C1 segment of cervical spinal cord (tissue), 14 donors: ENCODE results near the gene PRR19.
A peak's percentile ranks its signal among the peaks of the same experiment; 100 is the strongest.
"Not testable (repeated sequence)": the region's sequence is repeated elsewhere in the genome, so short reads cannot be mapped to it uniquely, and the experiment has no call there.

ENCODE experiments used
- DNase-seq, 14 donors: peaks; one replicate each; lab custom pipeline; 2025; lab: John Stamatoyannopoulos, UW

Gene PRR19, protein sequence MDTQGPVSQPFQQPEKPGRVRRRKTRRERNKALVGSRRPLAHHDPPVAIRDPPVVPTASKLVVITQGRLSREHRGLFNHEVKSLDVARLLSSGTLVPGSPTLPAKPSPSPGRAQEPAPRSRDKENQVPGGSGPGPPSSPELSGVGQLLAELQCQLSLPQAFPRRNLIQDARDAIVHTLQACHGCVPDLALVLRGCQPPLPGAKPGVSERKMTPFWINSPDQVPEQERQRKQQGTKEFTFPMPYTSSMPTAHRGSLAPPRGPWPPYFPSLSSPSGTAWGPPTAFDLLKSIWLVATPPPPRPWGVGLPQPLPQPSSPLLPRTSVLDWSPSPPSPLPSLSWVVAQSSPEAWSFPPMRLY

DNA sequence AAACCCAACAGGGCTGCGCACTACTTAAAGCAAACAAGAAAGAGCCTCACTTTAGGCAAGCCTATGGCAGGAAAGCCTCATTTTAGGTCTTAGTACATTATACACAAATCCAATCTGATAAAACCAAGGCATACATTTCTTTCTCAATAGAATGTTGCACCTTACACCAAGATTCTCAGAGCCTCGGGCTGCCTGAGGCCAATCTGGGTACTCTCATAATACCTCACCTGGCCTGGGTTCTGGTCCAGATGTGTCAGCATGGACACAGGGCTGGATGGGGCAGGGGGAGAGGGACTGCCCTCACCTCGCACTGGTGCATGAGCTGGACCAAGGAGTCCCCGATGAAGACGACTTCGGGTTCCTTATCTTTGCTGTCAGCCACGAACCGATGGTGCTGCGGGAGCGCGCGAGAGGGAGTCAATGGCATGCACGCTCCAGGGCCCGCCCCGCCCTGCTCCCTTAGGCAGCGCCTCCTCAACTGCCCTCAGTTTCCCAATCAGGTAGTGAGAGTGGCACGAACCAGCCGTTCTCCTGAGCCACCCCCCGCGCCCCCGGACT lies at the start of gene PRR19:
PRR19 (plus strand) TSS at position 487 of the 558 bp plus-strand sequence. CDS start 7,453 bp downstream, outside the sequence.
- peak in 2 of 14 donors; percentile 45 to 66 for DNase-seq

DNA sequence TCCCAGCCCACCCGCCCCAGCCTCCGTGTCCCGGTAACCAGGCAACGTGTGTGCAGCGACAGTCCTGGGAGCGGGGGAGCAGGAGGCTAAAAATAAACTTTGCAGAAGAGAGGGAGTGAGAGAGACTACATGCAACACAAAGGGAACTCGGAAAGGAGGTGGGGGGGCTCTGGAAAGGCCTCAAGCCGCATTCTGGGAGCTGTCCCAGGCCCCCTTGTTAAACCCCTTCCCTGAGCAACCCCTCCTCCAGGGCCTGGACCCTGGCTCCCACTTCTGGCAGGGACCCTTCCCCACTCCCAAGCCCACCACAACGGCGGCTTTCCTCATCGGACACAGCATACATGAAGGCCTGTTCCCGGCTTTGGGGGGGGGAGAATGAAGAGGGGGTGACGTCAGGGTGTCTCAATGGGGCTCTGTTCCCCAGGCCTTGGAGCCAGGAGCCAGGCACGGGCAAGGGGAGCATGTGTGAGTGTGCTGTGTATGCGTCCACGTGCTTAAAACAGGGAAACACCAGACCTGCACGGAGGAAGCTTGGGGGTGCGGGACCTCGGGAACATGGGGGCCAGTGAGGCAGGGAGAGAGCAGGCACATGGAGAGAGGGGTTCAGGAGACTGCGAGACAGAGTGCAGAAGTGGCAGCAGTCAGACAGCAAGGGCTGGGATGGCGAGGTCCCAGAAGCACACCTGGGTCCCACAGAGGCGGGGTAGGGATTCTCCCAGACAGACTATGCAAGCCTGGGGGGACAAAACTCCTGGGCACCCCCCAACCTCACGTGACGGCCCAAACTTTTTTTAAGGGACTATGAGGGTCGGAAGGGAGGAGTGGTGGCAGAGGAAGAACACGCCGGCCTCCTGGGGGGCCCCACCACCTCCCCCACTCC lies 49.3 kb upstream of the PRR19 start:
- peak in 12 of 14 donors; percentile 71 to 91 (median 82) for DNase-seq

DNA sequence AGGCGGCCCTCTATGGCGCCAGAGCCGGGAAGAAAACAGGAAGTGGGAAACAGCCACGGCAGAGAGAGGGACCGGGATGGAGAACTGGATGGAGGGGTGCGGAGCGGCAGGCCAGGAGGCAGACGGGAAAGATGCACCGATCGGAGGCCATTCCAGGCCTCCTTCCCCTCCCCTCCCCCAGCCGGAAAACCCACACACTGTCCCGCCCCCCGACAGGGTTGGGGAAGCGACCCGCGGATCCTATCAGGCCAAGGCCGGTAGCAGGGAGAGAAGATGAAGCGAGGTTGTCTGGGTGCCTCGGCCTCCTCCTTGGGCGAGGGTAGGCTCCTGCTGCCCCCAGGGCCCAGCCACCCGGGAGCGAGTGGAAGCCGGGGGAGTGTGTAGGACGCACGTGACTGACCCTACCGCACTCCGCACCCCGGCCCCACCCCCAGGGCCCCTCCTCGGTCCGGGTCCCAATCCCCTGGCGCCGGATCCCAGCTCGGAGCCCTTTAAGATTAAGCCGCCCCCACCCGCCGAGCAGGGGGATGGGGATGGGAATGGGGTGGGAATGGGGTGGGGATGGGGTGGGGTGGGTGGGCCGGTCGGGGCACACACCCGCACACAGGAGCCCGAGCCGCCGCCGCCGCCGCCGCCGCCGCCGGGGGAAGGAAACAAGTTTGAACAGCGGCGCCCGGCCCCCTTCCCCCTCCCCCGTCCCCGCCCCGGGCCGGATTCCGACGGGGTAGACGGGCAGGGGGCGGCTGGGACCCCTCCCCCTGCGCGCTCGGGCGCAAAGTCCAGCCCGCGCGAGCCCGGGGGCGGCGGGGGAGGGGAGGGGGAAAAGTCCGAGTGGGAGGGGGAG lies 48.5 kb upstream of the PRR19 start:
- peak in 11 of 14 donors; percentile 42 to 81 (median 59) for DNase-seq

DNA sequence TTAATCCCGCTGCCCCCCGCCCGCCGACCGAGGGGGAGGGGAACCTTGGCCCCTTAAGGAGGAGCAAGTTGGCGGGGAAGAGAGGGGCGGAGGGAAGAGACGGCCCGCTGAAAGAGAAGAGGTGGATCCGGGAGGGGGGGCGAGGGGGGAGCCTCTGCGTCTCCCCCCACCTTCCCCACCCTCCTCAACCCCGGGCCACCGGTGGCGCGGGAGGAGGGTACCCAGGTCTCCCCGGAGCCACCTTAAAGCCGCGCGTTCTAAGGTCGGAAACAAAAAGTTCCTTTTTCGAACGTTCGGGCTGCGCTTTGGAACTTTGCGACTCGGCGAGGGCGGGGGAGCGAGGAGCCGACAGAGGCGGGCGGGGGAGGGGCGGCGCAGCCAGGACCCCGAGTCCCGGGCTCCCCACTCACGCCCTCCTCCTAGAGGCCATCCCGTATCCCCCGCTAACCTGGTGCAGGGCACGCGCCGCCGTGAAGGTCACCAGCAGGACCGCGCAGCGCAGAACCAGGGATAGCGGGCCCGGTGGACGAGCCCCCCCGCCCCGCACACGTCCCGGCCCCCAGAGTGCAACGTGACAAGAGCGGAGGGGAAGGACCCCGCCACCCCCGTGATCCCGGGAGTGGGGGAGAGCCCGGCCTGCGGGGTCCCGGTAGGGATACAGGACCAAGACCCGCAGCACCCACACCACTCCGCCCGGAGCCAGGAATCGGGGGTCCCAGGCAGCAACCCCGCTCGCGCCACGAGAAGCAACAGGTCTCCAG lies 47.7 kb upstream of the PRR19 start:
- peak in 12 of 14 donors; percentile 69 to 93 (median 79) for DNase-seq

DNA sequence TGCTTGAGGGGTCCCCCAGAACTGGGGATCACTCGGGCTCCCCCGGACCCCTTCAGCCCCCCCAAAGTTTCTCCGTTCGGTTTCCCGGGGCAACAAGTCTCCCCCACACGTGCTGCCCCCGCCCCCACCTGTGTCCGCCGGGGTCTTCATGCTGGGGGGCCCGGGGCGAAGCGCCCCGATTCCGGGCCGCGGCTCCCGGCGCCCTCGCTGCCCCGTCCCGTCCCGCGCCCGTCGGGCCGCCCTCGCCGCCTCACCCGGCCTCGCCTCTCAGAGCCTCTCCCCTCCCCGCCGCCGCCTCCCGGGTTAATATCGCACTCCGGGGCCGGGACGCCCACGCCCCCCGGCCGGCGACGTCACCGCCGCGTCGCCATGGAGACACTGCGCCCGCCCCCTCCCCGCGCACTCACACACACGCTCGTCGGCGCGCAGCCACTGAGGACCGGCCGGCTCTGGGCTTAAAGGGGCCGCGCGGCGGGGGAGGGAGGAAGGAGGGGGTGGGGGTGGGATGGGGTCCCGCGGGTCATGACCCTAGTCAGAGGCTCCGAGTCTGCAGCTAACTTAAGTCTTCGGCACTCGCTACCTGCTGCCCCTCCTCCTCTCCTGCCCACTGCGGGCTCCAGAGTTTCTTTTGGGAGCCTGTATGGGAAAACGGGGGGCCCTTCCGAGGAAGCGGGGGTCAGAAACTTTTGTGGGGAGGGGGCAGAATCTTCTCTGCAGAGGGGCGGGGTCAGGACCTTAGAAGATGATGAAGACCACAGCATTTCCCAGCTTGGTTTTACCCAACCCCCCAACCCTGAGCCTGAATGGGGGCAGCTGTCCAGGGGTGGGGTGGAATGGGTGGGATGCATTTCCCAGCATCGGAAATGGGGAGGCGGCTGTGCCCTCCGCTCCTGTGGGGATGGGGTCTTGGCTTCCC lies 46.8 kb upstream of the PRR19 start, which contains the start of gene ERF:
ERF (minus strand) TSS at position 279 of the 916 bp plus-strand sequence; CDS start at position 150, 129 bp downstream.
- DNase-seq = peak; percentile 59 to 95 (median 87)

DNA sequence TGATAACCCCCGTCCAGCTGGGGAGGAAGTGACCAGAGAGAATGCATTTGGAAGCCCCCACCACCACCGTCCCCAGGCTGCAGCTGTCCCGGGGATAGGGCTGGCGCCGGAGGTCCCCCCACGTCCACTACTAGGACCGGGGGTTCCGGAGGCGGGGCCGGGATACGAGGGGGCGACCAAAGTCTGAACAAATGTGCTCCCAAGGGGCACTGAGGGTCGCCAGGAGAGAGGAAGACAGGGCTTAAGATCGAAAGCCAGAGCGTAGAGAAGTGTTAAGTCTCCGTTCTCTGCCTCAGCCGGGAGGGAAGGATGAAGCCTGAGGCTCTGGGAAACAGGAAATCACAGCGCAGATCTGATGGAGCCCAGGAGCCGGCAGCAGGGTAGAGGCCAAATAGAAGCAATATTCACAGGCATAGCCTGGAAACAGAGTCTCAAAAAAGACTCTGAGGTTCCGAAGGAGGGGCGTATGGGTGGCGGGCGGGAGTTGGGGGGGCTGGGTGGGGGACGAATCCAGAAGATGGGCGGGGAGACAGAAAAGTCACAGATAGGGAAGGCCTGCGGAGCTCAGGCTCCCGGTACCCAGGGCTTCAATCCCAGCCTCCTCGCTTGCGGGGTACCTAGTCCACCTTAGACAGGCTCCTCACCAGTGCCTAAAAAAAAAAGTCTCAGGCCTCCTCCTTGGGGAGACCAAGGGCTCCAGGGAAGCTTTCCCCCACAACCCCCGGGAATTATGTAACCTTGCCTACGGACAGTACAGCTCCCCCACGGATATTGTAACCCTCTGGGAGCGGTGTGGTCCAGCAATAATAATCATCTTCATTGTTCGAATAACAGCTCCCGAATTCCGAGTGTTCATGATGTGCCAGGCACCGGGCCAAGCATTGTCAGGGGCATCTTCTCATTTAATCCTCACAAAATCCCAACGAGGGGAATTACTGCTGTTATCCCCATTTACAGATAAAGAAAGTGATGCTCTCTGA lies 45.9 kb upstream of the PRR19 start:
- peak in 8 of 14 donors; percentile 12 to 72 (median 64) for DNase-seq

DNA sequence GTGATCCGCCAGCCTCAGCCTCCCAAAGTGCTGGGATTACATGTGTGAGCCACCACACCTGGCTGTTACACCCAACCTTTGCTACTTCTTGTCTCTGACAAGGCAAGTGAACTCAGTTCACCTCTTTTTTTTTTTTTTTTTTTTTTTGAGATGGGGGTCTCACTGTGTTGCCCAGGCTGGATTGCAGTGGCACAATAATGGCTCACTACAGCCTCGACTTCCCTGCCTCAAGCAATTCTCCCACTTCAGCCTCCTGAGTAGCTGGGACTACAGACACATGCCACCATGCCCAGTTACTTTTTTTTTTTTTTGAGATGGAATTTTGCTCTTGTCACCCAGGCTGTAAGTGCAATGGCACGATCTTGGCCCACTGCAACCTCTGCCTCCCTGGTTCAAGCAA lies 44.1 kb upstream of the PRR19 start:
- not testable (repeated sequence) for DNase-seq

DNA sequence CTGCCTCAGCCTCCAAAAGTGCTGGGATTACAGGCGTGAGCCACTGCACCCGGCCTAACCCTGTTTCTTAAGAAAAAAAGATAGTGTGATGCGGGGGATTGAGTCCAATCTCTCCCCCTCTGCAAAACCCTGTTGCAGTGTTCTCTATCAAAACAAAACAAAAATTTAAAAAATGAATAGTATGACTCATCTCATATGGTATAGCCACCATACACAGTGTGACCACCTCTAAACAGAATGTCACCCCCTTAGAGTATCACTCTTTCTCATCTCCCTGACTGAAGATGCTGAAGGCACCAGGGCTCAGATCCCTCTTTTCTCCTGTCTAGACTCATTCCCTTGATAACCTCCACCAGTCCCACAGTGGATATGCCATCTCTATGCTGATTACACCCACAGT lies 40.2 kb upstream of the PRR19 start:
- no peak for DNase-seq

DNA sequence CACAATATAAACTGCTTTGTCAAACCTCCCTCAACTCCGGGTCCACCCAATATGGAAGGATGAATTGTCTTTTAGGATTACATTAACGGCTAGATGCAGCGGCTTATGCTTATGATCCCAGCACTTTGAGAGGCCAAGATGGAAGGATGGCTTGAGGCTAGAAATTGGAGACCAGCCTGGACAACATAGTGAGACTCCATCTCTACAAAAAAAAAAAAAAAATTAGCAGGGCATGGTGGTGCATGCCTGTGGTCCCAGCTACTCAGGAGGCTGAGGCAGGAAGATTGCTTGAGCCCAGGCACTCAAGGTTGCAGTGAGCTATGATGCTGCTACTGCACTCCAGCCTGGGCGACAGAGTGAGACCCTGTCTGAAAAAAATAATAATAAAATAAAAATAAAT lies 35.8 kb upstream of the PRR19 start:
- DNase-seq = not testable (repeated sequence)

DNA sequence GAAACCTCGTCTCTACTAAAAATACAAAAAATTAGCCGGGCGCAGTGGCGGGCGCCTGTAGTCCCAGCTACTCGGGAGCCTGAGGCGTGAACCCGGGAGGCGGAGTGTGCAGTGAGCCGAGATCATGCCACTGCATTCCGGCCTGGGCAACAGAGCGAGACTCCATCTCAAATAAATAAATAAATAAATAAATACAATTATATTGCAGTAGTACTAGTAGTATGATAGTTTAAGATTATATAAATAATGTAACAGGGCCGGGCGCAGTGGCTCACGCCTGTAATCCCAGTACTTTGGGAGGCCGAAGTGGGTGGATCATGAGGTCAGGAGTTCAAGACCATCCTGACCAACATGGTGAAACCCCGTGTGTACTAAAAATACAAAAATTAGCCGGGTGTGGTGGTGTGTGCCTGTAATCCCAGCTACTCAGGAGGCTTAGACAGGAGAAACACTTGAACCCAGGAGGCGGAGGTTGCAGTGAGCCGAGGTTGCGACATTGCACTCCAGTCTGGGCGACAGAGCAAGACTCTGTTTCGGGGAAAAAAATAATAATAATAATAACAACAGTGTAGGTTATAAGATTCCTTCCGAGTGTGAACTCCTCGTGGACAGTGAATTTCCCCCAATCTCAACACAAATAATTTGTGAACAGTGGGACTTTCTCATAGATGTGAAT lies 34.9 kb upstream of the PRR19 start:
- not testable (repeated sequence) for DNase-seq

DNA sequence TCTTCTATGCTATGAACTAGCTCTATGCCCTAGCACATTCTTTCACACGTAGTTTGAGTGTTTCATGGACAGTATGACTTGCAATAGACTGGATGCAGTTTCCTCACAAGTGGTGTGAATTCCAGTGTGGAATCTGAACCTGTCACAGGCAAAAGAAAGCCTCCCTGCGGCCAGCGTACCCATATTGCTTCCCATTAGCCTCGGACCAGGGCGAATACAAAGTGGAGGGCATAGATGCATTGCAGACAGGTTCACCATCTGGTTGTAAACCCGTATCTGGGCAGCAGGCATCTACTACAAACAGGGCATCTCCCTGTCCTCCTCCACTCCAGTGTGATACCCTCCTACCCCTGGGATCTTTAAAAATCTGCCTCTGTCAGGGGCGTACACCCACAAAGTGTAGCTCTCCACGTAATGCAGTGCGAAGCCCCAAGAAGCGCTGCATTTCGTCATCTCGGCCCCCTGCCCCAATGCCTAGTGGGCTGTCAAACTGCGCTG lies 34.2 kb upstream of the PRR19 start:
- DNase-seq = no peak

DNA sequence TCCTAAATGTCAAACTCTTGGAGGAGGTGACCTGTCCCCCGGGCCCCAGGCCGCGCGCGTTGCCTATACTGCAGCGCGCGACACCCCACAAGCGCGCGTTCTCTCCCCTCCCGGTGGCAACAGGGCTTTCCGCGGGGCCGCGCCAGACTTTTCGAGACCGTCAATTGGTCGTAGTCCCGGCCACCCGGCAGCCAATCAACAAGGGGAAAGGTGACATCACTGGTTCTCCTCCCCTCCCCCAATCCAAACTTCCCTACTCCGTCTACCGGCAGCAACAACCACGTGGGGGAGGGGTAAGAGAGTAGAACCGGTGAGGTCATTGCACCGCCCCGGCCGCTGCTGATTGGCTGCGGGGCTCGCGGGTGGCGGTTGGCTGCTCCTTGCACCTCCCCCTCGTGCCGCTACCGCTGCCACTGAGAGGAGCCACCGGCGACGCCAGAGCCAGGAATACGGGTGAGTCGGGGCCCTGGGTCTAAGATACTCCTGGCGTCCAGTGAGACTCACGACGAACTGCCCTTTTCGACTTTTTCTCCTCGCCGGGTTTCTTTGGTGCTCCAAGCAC lies 33.7 kb upstream of the PRR19 start:
- DNase-seq = peak; percentile 98 to 100 (median 100)

DNA sequence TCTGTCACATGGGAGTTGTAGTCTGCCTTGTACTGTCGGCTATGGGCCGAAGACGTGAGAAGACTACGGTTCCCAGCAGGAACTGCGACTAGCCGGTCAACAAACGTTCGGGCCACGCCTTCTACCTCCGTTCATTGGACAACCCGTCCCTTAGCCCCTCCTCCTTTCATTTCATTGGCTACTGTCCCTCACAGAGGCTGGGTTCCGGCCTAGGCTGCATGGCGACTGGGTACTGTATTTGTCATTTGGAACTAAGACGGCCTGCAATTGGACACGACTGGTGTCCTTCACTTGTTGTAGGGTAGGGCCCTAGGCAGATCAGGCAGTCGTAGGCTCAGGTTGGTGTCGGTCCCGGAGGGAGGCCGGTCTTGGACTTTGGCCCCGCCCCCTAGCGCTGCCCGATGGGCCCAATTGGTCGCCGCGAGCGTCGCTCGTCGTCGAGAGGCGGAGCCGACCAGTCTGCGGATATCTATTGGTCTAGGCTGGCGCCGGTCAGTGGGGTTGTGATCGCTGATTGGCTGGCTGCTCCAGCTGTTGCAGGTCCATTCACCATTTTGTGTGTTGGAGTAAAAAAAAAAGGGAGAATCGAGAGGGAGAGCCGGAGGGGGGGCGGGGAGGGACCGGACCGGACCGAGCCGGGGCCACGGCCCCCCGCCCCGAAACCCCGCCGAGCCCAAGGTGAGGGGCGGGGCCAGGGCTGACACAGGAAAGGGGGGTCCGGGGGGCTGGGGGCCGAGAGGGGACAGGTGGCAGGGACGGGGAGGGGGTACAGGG lies 33.0 kb upstream of the PRR19 start, which contains the start of gene CIC:
CIC (plus strand) TSS at position 549 of the 774 bp plus-strand sequence. CDS start 2,532 bp downstream, outside the sequence.
- DNase-seq = peak; percentile 98 to 100 (median 100)

DNA sequence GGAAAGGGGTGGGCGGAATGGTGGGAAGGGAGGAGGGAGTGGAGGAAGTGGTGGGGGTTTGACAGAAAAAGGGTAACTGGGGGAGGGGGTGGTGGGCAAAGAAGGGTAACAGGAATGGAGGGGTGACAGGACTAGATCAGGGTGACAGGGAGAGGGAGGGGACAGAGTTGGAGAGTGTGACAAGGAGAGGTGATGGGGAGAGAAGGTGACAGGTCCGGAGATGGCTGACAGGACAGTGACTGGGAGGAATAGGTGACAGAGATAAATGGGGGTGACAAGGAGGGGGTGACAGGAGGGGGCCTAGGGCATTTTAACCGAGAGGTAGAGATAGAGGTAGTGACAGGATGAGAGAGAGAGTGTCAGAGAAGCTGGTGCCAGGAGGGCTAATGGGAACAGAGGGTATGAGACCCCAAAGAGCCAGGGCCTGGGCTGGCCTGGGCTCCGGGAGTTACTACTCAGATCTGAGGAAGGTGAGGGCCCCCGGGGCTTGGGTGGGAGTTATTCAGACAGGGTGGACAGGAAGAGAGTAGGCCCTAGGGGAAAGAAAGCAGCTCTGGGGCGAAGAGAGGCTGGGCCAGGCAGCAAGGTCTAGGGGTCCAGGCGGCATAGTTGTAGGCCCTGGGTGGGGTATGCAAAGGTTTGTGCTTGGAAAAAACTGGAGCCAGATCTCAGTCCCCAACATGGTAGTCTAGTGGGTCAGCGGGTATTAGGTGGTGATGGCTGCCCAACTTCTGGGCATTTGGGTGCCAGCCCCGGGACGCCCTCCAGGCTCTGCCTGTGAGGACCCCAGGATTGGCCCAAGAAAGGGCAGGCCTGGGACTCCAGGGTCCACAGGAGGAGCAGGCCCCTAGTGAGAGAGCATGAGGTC lies 32.2 kb upstream of the PRR19 start:
- DNase-seq = peak in 3 of 14 donors; percentile 26 to 63 (median 43)
